D721Med (cell line): Measurements from ENCODE around the gene C3orf18.
A peak's percentile ranks its signal among the peaks of the same experiment; 100 is the strongest.

Experiments used
- DNase-seq: peaks from one replicate; pipeline ENCODE4 v3.0.0; 2011; ENCODE audit warnings: low spot score; ENCODE audit not compliant: insufficient read length
- FAIRE-seq: peaks from 2 replicates; lab custom pipeline; 2011; peaks lifted over from hg19 to GRCh38; lab: Jason Lieb, UNC
- TF ChIP-seq, protein P1 (sequence below): IDR thresholded peaks from 2 replicates; pipeline ENCODE4 v1.5.1; 2012; ENCODE audit warnings: mild to moderate bottlenecking, control low read depth; ENCODE audit not compliant: insufficient read depth; ENCODE audit errors: missing control alignments

The C3orf18 gene

GRCh38 chr3:50571486-50571885 lies 3.9 kb upstream of the C3orf18 start:
- DNase-seq, result no peak
- TF ChIP-seq, protein P1, sequence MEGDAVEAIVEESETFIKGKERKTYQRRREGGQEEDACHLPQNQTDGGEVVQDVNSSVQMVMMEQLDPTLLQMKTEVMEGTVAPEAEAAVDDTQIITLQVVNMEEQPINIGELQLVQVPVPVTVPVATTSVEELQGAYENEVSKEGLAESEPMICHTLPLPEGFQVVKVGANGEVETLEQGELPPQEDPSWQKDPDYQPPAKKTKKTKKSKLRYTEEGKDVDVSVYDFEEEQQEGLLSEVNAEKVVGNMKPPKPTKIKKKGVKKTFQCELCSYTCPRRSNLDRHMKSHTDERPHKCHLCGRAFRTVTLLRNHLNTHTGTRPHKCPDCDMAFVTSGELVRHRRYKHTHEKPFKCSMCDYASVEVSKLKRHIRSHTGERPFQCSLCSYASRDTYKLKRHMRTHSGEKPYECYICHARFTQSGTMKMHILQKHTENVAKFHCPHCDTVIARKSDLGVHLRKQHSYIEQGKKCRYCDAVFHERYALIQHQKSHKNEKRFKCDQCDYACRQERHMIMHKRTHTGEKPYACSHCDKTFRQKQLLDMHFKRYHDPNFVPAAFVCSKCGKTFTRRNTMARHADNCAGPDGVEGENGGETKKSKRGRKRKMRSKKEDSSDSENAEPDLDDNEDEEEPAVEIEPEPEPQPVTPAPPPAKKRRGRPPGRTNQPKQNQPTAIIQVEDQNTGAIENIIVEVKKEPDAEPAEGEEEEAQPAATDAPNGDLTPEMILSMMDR, result no peak
- no peak for FAIRE-seq

DNA sequence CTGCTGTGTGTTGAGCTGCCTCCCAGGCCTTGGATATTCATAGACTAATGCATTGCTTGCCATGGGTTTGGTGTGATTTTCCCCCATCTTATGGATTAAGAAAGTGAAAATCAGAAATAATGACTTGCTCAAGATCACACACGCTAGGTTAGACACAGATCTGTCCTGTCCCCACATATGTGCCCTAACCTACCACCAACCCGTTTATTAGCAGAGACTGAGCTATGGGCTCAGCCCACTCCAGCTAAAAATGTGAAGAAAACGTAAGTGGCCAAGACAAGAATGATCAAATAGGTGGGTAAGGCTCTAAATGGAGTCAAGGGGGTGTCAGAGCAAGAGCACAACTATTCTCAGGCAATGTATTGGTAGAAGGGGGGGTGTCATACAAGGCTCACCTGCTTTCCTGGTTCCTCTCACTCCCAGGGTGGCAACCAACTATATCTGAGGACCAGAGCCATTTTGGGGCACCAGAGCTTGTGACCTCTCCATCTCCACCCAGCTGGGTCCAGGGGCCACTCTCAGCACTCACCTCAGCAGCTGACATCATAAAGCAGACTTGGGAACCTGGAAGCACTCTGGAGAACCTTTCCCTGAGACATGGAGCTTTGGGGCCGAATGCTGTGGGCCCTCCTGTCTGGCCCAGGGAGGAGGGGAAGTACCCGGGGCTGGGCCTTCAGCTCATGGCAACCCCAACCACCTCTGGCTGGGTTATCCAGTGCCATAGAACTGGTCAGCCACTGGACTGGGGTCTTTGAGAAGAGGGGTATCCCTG lies 3.1 kb upstream of the C3orf18 start:
- no peak for FAIRE-seq

DNA sequence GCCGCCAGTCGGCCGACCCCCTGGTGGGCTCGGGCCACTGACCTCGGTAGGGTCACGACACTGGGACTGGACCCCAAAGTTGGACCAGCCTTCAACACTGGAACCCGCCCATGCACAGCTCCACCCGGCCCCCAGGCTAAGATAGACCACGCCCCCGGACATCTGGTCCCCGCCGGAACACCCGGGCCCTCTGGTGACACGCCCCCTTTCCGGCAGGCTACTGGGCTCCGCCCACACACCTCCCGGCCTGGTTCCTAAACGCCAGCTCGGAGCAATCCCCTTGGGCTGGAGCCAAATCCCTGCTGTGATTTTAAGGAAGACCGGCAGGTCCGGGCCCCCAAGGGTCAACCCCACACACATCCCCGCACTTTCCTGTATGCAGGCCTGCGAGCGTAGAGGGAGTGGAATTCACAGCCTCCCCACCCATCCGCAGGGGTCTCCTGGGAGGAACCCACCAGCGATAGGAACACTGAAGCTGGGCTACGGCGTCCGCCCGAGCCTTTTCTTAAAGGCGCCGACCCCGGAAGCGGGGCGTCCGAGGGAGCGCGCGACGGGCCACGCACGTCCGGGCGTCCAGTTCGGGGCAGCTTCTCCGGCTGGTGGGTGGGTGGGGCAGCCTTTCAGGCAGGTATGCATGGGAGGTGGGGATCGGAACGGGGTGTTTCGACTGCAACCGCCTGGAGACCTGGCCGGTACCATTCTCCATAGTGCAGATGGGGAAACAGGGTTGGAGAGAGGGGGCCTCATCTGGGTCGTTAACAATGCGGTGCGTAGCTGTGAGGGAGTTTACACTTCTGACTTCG lies 1.6 kb upstream of the C3orf18 start, which contains the start of gene HEMK1:
TSS of gene HEMK1 (plus strand) at position 576 of the 803 bp plus-strand sequence. CDS start 1,583 bp downstream, outside the sequence.
- DNase-seq, result peak; percentile 99
- FAIRE-seq, result no peak
- TF ChIP-seq, protein P1, result no peak

More for the DNA sequence above, 3.1 kb upstream of the C3orf18 start:
- DNase-seq, result no peak
- TF ChIP-seq, protein P1, result no peak

DNA sequence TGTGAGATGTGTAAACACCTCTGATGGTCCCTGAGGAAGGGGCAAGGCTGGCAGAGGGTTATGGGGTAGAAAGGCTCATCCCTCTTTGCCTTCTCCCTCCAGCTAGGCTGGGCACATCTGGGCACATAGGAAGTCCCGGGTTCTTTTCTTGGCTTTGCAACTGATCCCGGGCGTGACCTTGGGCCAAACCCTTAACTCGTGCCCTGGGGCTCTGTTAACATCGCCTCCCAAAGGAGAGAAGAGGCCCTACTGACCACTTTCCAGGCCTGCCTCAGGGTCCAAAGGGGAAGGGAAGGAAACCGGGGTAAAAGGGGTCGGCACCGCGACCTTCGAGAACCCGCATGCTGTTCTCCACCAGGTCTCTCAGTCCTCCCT lies 549 bp downstream of the C3orf18 start:
- no peak for FAIRE-seq
- DNase-seq, result no peak
- TF ChIP-seq, protein P1, result no peak

DNA sequence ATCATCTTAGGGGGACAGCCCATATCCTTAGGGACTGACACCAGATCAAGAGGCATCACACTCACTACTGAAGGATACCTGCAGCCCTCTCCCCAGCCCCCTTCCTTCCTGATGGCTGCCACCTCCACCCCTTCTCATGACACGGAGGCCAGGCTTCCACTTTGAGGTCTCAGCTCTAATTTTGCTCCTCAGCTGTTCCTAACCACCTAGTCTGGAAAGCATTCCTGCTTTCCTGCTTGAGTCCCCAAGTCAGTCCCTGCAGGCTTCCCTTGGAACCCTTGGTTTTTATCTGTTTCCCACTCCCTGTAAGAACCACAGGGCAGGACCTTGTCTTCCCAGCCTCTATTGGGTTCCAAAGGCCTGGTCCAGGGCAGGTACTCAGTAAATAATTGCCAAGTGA lies 3.2 kb downstream of the C3orf18 start:
- TF ChIP-seq, protein P1, result no peak
- no peak for FAIRE-seq
- no peak for DNase-seq

DNA sequence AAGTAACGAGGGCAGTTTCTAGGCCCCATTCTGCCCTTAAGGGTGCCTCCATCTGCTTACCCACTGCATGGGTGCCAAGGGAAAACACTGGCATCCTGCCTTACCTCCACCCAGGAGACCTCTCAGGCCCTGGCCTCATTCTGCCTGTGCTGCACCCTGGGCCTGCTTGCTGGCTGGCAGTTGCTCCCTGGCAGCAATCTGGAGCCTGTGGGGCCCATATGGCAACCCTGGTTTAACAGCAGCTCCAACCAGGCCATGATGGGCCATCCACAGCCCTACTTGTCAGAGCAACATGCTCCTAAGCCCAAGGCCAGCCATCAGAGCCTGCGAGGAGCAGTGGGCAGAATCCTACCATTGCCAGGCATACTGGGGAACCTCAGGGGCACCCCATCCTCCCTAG lies 3.7 kb downstream of the C3orf18 start:
- DNase-seq (no peak), FAIRE-seq (no peak)
- TF ChIP-seq, protein P1, result no peak
